ENCODE measurements around the gene ARMC2.
A peak's percentile ranks its signal among the peaks of the same experiment; 100 is the strongest.
"Not testable (repeated sequence)": the region's sequence is repeated elsewhere in the genome, so short reads cannot be mapped to it uniquely, and the experiment has no call there.

ARMC2 gene

GRCh38 chr6:108922499-108922898 is 74.3 kb downstream of the ARMC2 start:
- no peak for DNase-seq

GRCh38 chr6:108927927-108928326 is 79.7 kb downstream of the ARMC2 start:
- DNase-seq, result no peak

GRCh38 chr6:108928650-108929049 is 80.4 kb downstream of the ARMC2 start:
- no peak for DNase-seq

- DNase-seq, result not testable (repeated sequence)
Observed at GRCh38 chr6:108931090-108931489, 82.9 kb downstream of the ARMC2 start.

GRCh38 chr6:108937170-108937569 is 88.9 kb downstream of the ARMC2 start:
- DNase-seq, result no peak

GRCh38 chr6:108940741-108941140 is 92.5 kb downstream of the ARMC2 start:
- no peak for DNase-seq

- no peak for DNase-seq
Observed at GRCh38 chr6:108941281-108941680, 93.1 kb downstream of the ARMC2 start.

- DNase-seq, result no peak
Observed at GRCh38 chr6:108941859-108942258, 93.6 kb downstream of the ARMC2 start.

GRCh38 chr6:108942556-108943492 is 94.6 kb downstream of the ARMC2 start:
- no peak for DNase-seq

- no peak for DNase-seq
Observed at GRCh38 chr6:108944071-108944470, 95.8 kb downstream of the ARMC2 start.

GRCh38 chr6:108944707-108945680 is 96.8 kb downstream of the ARMC2 start:
- DNase-seq, result peak; percentile 85

GRCh38 chr6:108945681-108946159 is 97.5 kb downstream of the ARMC2 start:
- DNase-seq, result peak; percentile 49

GRCh38 chr6:108946695-108947094 is 98.5 kb downstream of the ARMC2 start:
- no peak for DNase-seq

GRCh38 chr6:108947114-108947854 is 99.1 kb downstream of the ARMC2 start:
- no peak for DNase-seq

- peak; percentile 82 for DNase-seq
Observed at GRCh38 chr6:108948181-108948661, 100.0 kb downstream of the ARMC2 start.

- DNase-seq, result no peak
Observed at GRCh38 chr6:108951351-108951953, 103.2 kb downstream of the ARMC2 start.

- DNase-seq, result no peak
Observed at GRCh38 chr6:108952776-108953486, 104.7 kb downstream of the ARMC2 start.

GRCh38 chr6:108953681-108954080 is 105.5 kb downstream of the ARMC2 start:
- DNase-seq, result no peak

GRCh38 chr6:108955329-108955949 is 107.2 kb downstream of the ARMC2 start:
- DNase-seq, result no peak

- no peak for DNase-seq
Observed at GRCh38 chr6:108957221-108957620, 109.0 kb downstream of the ARMC2 start.

Data from NCI-H1694 (cell line).